Endothelial cell (in vitro differentiated cells): ENCODE data around the gene COX8A. TPM values are rescaled to one million over a fixed set of nuclear protein-coding genes. Genes with fewer than 3 reads are reported as not detected.

Source experiments
- DNase-seq: peaks from one replicate; pipeline ENCODE4 v3.0.0; 2021; ENCODE audit warnings: low spot score
- H3K27ac Mint-ChIP-seq: one replicate; pipeline ENCODE4 v1.8.0; 2021; ENCODE audit warnings: mixed read lengths, inconsistent platforms; ENCODE audit not compliant: unreplicated experiment
- H3K27me3 Mint-ChIP-seq: one replicate; pipeline ENCODE4 v1.8.0; 2021; ENCODE audit warnings: mild to moderate bottlenecking, moderate library complexity, mixed read lengths, inconsistent platforms; ENCODE audit not compliant: unreplicated experiment
- H3K36me3 Mint-ChIP-seq: one replicate; pipeline ENCODE4 v1.8.0; 2021; ENCODE audit warnings: mild to moderate bottlenecking, low read depth, mixed read lengths, inconsistent platforms; ENCODE audit not compliant: unreplicated experiment
- H3K4me1 Mint-ChIP-seq: one replicate; pipeline ENCODE4 v1.8.0; 2021; ENCODE audit warnings: mild to moderate bottlenecking, mixed read lengths, inconsistent platforms; ENCODE audit not compliant: unreplicated experiment
- H3K4me3 Mint-ChIP-seq: one replicate; pipeline ENCODE4 v1.8.0; 2021; ENCODE audit warnings: mild to moderate bottlenecking, mixed read lengths, inconsistent platforms; ENCODE audit not compliant: unreplicated experiment
- H3K9me3 Mint-ChIP-seq: one replicate; pipeline ENCODE4 v1.8.0; 2021; ENCODE audit warnings: mixed read lengths, inconsistent platforms; ENCODE audit not compliant: unreplicated experiment
- total RNA-seq: library from RNA; stranded (reverse); fragmentation: NEBNext Ultra II Directional; extraction: Animal tissue kit (Norgen Biotek cat#: 25700); gene quantifications from one replicate; pipeline ENCODE4 v1.2.1, GENCODE V29; 2021; ENCODE audit not compliant: unreplicated experiment
- TF ChIP-seq, protein P1 (sequence below): fragments of 200-600 bp; sonication (generic); IDR thresholded peaks from one replicate; pipeline ENCODE4 v1.5.0; 2021; ENCODE audit warnings: antibody characterized with exemption; ENCODE audit not compliant: unreplicated experiment

COX8A gene
- total RNA-seq, 1 donor from 2014 or later: 188 TPM

DNA sequence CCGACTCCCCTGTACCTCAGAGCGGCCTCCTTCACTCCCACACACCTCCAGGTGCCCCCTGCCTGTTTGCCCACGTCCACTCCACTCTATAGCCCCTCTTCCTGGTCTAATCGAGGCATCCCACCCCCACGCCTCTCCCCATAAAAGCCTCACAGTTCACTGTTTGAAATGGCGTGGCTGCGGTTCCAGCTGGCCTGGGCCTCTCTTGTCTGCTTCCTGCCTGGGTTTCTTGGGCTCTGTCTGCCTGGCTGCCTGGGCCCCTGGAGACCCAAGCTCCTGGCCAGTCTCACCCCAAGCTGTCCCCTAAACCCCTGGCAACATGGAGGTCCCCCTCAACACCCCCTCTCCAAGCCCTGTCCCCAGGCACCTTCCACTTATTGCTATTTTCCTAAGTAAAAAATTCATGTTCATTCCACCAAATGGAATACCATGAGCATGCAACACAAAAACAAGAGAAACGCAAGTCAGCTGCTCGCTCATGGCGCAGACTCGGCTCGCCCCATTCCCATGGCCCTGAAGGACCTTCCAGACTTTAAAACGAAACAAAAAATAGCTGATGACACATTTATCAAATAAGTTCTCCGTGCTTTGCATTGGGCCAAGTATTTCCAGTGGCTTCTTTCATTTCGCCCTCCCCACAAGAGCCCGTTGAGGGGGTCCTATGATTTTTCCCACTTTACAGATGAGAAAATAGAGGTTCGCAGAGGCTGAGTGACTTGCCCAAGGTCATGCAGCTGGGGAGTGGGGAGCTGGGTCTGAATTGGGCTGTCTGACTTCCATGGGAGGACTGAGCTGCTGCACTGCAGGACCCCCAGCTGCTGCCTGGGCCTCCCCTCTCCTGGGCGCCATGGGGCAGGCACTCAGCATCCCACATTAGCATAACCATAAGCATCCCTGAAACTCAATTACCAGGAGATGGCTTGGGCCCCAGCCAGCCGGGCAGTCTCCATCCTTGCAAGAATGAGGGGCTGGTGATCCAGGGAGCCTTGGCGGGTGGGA lies 49.6 kb downstream of the COX8A start:
- H3K4me3 Mint-ChIP-seq: no peak overlapping the region
- H3K4me1 Mint-ChIP-seq: peaks cover 19% of the 10 kb centered on the region

DNA sequence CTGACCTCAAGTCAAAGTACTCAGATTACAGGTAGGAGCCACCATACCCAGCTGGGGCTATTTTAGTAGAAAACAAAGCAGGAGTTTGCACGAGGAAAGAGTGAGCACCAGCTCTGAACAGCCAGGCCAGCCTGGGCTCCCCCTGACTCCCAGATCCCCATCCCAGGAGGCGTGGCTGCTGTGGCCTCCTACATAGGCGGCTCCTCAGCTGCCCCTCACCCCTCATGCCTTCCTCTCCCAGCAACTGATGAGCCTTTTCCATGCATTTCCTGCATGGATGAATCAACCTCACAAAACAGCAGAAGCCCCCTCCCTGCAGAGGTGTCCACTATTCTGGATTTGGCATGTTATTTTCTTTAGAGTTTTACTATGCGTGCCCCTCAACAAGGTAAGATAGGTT lies 50.8 kb downstream of the COX8A start:
- no peaks in the 10 kb centered on the region for H3K9me3 Mint-ChIP-seq
- no peak for DNase-seq
- H3K36me3 Mint-ChIP-seq: no peaks in the 10 kb centered on the region
- TF ChIP-seq, protein P1, sequence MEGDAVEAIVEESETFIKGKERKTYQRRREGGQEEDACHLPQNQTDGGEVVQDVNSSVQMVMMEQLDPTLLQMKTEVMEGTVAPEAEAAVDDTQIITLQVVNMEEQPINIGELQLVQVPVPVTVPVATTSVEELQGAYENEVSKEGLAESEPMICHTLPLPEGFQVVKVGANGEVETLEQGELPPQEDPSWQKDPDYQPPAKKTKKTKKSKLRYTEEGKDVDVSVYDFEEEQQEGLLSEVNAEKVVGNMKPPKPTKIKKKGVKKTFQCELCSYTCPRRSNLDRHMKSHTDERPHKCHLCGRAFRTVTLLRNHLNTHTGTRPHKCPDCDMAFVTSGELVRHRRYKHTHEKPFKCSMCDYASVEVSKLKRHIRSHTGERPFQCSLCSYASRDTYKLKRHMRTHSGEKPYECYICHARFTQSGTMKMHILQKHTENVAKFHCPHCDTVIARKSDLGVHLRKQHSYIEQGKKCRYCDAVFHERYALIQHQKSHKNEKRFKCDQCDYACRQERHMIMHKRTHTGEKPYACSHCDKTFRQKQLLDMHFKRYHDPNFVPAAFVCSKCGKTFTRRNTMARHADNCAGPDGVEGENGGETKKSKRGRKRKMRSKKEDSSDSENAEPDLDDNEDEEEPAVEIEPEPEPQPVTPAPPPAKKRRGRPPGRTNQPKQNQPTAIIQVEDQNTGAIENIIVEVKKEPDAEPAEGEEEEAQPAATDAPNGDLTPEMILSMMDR: no peak
- H3K4me1 Mint-ChIP-seq: peaks cover 19% of the 10 kb centered on the region
- no peak overlapping the region for H3K4me3 Mint-ChIP-seq
- peaks cover 20% of the 10 kb centered on the region for H3K27me3 Mint-ChIP-seq
- H3K27ac Mint-ChIP-seq: no peak overlapping the region

More for the DNA sequence above, 49.6 kb downstream of the COX8A start:
- TF ChIP-seq, protein P1: no peak
- no peak overlapping the region for H3K27ac Mint-ChIP-seq
- peaks cover 16% of the 10 kb centered on the region for H3K27me3 Mint-ChIP-seq
- DNase-seq: no peak
- no peaks in the 10 kb centered on the region for H3K36me3 Mint-ChIP-seq
- no peaks in the 10 kb centered on the region for H3K9me3 Mint-ChIP-seq

Other genes starting within 250 kb of the COX8A start
- gene ZFTA, start 205.8 kb upstream of the COX8A start, total RNA-seq: 41.1 TPM
- gene SPINDOC, start 161.2 kb upstream of the COX8A start, total RNA-seq: 55.3 TPM
- 42.6 TPM for gene MARK2, start 135.5 kb upstream of the COX8A start, total RNA-seq
- 9.3 TPM for gene RCOR2, start 57.5 kb upstream of the COX8A start, total RNA-seq
- gene NAA40, start 35.6 kb upstream of the COX8A start, total RNA-seq: 48.2 TPM
- 69.8 TPM for gene OTUB1, start 11.8 kb downstream of the COX8A start, total RNA-seq
- not detected for gene FLRT1, start 61.3 kb downstream of the COX8A start, total RNA-seq
- gene MACROD1, start 191.5 kb downstream of the COX8A start, total RNA-seq: 4.1 TPM
- 124 TPM for gene STIP1, start 211.6 kb downstream of the COX8A start, total RNA-seq
- 6.2 TPM for gene FERMT3, start 232.1 kb downstream of the COX8A start, total RNA-seq